GM19455 (cell line): ENCODE data around the gene NPPB.

Experiments used
- ATAC-seq: cut with Tn5 transposase; IDR thresholded peaks from one replicate; pipeline ENCODE4 v1.9.1; 2021; ENCODE audit not compliant: unreplicated experiment

The NPPB gene

DNA sequence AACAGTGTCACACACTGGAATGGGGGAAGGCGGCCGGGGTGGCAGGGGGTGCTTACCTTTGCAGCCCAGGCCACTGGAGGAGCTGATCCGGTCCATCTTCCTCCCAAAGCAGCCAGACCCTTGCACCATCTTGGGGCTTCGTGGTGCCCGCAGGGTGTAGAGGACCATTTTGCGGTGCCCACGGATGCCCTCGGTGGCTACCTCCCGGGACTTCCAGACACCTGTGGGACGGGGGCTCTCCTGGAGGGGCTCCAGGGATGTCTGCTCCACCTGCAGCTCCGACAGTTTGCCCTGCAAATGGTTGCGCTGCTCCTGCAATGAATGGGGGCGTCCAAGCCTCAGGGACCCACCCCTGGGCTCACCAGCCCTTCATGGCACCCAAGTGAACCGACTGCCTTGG, 587 bp downstream of the NPPB start:
- ATAC-seq = no peak

DNA sequence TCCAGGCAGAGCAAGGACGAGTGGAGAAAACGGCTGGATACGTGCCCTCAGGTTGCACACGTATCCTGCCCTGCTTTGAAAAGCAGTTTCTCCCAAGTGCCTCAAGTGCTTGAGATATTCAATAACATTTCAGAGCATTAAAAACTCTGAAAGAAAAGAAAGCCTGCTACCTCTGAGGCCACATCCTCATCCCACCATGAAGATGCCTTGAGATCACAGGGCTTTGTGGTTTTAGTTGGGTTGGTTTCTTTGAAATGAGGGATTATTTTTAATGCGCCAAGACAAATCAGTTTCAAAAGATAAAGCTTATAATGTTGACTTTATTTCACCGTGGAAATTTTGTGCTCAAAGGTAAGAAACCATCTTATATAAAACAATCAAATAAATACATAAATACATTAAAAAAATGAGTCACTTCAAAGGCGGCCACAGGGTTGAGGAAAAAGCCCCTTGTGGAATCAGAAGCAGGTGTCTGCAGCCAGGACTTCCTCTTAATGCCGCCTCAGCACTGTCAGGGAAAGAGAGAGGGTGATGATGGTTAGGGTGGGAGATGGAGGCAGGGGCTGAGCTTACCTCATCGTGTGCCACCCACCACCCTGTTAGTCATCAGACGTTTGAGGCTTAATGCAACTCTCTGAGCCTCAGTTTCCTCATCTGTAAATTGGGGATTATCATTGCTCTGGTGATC, 1.4 kb downstream of the NPPB start:
- no peak for ATAC-seq

DNA sequence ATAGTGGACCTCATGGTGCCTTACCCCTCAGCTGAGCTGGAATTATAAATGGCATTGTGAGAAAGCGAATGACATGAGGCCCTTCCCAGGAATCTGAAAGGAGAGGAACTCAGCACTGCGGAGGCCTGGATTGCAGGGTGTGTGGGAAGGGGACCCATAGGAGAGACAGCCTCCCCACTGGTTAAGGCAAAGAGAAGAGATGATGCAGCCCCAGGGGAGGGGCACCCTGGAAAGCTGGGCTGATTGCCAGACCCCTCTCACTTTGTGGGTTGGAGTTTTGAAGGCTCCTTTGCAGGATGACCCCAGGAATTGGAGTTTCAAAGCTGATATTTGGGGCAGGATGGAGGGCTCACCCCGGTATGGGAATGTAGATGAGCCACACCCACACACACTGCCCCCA, 2.0 kb downstream of the NPPB start:
- ATAC-seq = no peak

DNA sequence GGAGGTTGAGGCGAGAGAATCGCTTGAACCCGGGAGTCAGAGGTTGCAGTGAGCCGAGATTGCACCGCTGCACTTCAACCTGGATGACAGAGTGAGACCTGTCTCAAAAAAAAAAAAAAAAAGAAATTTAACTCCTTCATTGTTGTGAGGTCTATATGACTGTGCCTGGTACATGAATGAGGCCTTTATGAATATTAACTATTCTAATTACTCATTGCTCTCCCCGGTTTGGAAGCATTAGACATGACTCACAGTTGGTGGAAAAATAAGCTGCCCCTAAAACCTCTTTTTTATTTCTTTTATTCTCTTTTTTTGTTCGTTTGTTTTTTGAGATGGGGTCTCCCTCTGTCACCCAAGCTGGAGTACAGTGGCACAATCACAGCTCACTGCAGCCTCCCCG, 3.3 kb downstream of the NPPB start:
- no peak for ATAC-seq

DNA sequence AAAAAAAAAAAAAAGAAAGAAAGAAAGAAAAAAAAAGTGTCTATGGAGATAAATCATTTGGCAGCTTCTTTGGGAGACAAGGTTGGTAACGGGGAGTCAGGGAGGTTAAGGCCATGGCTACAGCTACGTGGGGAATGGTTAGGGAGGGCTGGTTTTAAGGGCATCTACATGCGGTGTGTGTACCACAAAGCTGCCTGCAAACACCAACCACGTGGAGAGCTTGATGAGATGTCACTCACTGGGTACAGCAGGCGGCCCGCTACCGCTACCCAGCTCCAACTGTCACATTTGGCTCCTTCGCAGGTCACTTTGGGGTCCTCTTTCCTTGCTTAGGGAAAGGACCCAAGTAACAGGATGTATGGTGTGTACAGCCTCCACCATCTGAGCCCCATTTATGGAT, 4.2 kb downstream of the NPPB start:
- no peak for ATAC-seq

DNA sequence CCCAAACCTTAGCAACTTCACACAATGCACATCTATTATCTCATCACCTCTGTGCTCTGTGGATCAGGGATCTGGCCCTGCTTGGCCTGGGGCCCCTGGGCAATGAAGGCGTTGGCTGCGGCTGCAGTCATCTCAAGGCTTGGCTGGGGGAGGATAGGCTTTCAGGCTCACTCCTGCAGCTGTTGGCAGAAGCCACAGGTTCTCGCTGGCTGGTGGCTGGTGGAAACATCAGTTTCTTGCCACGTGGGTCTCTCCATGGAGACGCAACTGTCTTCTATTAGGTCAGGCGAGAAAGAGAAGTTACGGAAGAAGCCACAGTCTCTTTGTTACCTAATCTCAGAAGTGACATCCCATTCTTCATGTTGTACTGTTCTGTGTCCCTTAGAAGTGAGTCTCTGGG, 7.6 kb downstream of the NPPB start:
- ATAC-seq = no peak

DNA sequence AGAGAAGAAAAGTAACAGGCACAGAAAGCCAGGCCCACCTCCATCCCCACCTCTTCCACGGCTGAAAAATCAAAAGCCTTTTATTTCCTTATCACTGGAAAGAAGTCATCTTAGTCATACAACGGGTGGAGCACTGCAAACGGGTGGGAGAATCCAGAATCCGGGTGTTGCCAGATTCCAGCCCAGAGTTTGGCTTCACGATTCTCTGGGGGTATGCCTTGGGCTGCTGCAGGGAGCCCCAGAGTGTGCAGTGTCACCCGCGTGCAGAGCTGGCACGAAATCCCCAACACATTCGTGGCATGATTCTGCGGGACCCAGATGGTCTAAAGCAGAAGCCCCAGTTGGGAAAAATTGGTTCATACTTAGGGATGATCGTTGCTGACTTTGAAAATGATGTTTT, 8.6 kb downstream of the NPPB start:
- no peak for ATAC-seq

- ATAC-seq = no peak
Measured at GRCh38 chr1:11848373-11848700, 10.4 kb downstream of the NPPB start.

- no peak for ATAC-seq
Measured at GRCh38 chr1:11847667-11848372, 10.9 kb downstream of the NPPB start, which contains the start of gene NPPA. TSS of gene NPPA (minus strand) at chr1:11847783. CDS start at chr1:11847684, 99 bp downstream.

DNA sequence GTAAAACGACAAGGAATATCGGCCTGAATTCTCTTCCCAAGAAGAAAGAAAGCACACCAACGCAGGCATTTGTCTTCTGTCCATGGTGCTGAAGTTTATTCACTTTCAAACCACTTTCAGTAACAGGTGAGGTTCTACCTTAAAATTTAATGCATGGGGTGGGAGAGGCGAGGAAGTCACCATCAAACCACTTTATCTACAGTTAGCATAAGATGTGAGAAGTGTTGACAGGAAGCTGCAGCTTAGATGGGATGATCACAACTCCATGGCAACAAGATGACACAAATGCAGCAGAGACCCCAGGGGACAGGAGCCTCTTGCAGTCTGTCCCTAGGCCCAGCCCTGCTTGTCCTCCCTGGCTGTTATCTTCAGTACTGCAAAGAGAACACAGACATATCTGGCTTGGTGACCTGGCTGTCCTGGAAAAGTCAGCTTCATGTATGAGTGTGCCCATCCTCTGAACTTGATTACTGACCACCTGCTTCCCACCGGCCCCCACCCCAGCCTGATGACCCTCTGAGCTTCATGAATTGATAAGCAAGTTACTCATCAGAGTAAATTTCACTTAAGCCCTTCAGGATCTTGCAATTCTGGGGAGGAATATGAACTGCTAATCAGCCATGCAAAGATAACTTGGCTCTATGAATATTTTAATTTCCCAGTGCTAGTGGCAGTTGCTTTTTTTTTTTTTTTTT, 13.0 kb downstream of the NPPB start:
- ATAC-seq = no peak

- no peak for ATAC-seq
Measured at GRCh38 chr1:11842154-11843041, 16.3 kb downstream of the NPPB start.

- no peak for ATAC-seq
Measured at GRCh38 chr1:11841245-11842153, 17.2 kb downstream of the NPPB start.

- ATAC-seq = no peak
Measured at GRCh38 chr1:11839727-11840705, 18.7 kb downstream of the NPPB start.

DNA sequence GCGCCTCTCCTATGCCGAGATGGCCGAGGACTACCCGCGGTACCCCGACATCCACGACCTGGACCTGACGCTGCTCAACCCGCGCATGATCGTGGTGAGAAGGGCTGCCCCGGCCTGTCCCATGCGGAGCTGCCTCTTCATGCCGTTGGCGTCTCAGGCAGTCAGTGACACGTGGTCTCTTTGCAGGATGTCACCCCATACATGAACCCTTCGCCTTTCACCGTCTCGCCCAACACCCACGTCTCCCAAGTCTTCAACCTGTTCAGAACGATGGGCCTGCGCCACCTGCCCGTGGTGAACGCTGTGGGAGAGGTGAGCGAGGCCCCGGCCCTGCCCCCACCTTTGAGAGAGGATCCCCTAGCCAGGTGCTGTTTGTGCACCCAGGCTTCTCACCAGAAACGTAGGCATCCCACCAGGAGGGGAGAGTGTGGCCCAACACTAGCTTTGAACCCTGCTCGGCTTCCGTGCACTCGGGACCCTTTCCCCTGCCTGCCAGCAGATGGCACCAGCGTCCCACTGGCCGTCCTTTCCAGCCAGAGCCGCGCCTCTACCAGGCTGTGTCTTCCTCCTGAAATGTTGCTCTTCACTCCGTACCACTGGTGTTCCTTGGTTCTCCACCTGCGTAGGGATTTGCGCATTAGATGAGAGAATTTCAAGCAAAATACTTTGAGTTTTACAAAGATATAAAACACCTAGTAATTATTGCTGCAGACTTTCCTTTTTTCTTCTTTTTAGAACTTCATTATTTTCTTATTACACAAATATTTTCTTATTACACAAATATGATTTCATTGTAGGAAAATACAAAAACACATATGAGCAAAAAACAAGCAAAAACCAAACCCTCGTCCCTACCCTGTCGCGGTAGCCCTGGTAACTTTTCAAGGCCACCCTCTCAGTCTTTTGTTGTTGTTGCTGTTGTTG, 20.1 kb downstream of the NPPB start:
- no peak for ATAC-seq

DNA sequence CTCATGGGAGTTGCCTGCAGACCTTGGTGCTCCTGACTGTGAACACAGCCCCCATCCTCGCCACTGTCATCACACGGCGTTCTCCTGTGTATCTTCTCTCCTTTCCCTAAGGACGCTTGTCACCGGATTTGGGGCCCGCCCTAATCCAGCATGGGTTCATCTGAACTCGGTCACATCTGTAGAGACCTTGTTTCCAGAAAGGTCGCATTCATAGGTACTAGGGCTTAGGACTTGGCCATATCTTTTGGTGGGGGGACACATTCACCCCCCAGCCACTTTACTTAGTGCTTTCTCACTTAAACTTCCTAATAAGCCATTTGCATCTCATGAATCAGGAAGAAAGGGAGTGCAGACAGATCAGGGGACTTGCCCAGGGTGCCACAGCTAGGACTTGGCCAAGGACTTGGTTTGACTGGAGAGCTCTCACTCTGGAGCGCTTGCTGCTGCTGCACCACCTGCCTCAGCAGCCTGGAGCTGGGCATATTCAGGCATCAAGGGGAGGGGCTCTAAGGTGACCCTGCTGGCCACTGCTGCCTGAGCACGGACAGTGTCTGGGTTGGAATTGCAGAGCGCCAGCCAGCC, 20.9 kb downstream of the NPPB start:
- ATAC-seq = no peak

DNA sequence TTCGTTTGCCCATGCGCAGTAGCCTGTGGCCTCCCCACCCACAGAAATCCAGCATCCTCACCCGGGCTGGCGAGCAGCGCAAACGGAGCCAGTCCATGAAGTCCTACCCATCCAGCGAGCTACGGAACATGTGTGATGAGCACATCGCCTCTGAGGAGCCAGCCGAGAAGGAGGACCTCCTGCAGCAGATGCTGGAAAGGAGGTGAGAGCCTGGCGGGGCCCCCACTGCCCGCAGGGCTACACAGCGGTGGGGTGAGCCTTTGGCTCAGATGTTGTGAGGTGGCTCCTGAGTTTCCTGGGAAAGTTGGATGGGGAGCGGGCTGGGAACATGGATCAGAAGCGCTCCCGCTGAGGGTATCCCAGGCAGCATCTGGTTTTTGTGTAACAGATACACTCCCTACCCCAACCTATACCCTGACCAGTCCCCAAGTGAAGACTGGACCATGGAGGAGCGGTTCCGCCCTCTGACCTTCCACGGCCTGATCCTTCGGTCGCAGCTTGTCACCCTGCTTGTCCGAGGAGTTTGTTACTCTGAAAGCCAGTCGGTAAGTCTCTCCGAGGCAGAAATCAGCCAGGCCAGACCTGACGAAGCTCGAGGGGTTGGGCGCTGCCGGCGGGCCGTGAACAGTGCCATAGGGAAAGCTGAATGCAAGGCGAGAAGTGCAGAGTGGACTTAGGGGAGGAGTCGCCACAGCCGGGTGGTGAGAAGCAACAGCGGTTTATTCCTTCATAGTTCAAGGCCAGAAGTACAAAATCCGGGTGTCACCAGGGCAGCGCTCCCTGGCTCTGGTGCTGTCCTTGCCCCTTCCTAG, 21.6 kb downstream of the NPPB start:
- ATAC-seq = no peak
